Motor neuron (in vitro differentiated cells): ENCODE results near the gene ARHGDIA. TPM values are rescaled to one million over a fixed set of nuclear protein-coding genes. Genes with fewer than 3 reads are reported as not detected.

ENCODE experiments used
- ATAC-seq, 8 experiments: fragments of 200-7000 bp; cut with Tn5 transposase; replicated peaks in 6 of 8; 2 replicates each; pipeline ENCODE4 v1.8.0; 2021; ENCODE audit warnings: mild to moderate bottlenecking in 8 of 8, moderate library complexity in 8 of 8
- H3K27ac ChIP-seq, 2 donors: fragments of 250-450 bp; sonication (Bioruptor Pico); 2 replicates each; pipeline ENCODE4 v1.9.0; 2021; ENCODE audit warnings: antibody characterized with exemption in 2 of 2, mild to moderate bottlenecking in 2 of 2, moderate library complexity in 1 of 2
- H3K4me1 ChIP-seq, 2 donors: fragments of 250-450 bp; sonication (Bioruptor Pico); replicated peaks in 1 of 2; 2 replicates each; pipeline ENCODE4 v1.6.1; 2021; ENCODE audit warnings: antibody characterized with exemption in 2 of 2, mild to moderate bottlenecking in 2 of 2, moderate library complexity in 1 of 2
- H3K4me3 ChIP-seq, 5 donors: fragments of 250-450 bp; sonication (Bioruptor Pico); 2 replicates each; pipeline ENCODE4 v1.9.0; 2021; ENCODE audit warnings: antibody characterized with exemption in 5 of 5, mild to moderate bottlenecking in 5 of 5, moderate library complexity in 4 of 5
- WGBS, 10 experiments: fragments of 450-650 bp; shearing (Covaris generic); methylation state at CpG; one replicate each; pipeline ENCODE4 v1.0.0; 2022; 5-methylcytosine and 5-hydroxymethylcytosine counted together
- in situ Hi-C, 9 experiments: fragments of 400-800 bp; cut with MboI; loops; one replicate each; pipeline ENCODE4 v1.15.0; 2021; ENCODE audit warnings: low sequenced_read_pairs in 9 of 9, low pct_unique_long_range_greater_than_20kb in 2 of 9; ENCODE audit not compliant: unreplicated experiment in 9 of 9
- total RNA-seq, 8 experiments: library from RNA; unstranded; fragments of 300-600 nt; gene quantifications; 2 replicates each; pipeline versions ENCODE4 v1.2.3 to v1.2.4, GENCODE V29; 2022

ARHGDIA gene
- total RNA-seq, 8 experiments from 2014 or later: 44.7 to 276 (median 151) TPM

DNA sequence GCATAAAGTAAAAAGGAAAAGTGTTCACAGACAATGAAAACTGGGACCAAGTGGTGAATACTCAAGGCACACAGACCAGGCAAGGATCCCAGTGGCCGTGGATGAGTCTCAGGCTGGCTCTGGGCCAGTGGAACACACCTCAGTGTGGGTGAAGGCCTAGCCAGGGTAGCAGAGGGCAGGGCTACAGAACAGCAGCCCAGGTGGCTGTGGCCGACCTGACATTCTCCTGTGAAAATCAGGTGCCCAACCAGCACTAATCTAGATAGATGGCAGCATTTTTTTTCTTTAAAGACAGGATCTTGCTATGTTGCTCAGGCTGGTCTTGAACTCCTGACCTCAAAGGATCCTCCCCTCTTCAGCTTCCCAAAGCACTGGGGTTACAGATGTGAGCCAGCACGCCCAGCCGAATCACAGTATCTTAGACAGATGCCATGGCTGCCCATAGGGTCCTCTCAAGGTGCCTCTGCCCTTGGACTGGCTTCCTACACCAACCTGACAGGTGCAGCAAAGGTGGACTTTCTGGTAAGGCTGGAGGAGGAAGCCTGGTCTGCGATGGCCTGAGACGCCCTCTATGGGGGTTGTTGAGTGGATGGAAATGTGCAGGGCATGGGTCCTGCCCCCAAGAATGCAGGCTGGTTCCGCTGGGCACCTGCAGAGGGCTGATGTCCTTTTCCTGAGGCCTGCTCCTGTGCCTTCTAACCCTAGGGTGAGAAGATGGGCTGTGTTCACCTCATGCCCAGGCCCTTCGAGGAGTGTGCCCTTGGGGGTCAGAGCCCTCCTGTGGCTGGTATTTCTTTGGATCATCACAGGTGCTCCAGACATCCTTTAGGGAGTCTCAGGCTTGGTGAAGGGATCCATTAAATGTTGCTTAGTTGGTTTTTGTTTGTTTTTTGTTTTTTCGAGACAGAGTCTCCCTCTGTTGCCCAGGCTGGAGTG is 7.0 kb downstream of the ARHGDIA start:
- no peak for ATAC-seq
- peaks cover 35 to 39% of the 10 kb centered on the region in 2 donors for H3K4me1 ChIP-seq
- no peak overlapping the region for H3K4me3 ChIP-seq
- 55 to 100% (median 92%) methylated on average over 1 to 5 of the region's 9 CpGs; no CpG with 5 or more reads in 4 of the 10 experiments for WGBS, 10 experiments
- no peak overlapping the region for H3K27ac ChIP-seq
- in situ Hi-C loops: no loop called here

DNA sequence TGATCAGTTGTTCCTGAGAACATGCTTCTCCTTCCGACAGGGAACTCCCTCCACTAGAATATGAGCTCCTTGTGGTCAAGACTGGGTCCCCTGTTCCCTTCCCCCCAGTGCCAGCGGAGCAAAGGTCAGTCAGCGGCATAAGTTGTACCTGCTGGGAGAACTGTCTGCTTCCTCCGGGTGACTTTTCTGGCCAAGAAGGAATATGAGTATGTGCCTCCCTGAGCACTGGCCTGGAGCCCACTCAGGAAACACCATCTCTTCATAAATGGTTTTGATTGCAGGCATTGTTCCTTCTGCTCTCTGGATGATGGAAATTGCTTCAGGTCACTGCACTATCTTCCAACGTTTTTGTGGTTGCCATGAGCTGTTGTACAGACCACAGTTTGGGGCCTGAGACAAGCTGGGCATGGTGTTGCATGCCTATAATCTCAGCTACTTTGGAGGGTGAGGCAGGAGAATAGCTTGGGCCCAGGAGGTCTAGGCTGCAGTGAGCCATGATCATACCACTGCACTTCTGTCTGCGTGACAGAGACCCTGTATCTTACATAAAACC is 7.9 kb downstream of the ARHGDIA start:
- in situ Hi-C loops: no loop called here
- ATAC-seq: no peak
- peaks cover 31 to 40% of the 10 kb centered on the region in 2 donors for H3K4me1 ChIP-seq
- WGBS, 10 experiments: 17 to 100% (median 79%) methylated on average over 1 to 5 of the region's 6 CpGs; no CpG with 5 or more reads in 3 of the 10 experiments
- H3K27ac ChIP-seq: no peak overlapping the region
- no peak overlapping the region for H3K4me3 ChIP-seq

DNA sequence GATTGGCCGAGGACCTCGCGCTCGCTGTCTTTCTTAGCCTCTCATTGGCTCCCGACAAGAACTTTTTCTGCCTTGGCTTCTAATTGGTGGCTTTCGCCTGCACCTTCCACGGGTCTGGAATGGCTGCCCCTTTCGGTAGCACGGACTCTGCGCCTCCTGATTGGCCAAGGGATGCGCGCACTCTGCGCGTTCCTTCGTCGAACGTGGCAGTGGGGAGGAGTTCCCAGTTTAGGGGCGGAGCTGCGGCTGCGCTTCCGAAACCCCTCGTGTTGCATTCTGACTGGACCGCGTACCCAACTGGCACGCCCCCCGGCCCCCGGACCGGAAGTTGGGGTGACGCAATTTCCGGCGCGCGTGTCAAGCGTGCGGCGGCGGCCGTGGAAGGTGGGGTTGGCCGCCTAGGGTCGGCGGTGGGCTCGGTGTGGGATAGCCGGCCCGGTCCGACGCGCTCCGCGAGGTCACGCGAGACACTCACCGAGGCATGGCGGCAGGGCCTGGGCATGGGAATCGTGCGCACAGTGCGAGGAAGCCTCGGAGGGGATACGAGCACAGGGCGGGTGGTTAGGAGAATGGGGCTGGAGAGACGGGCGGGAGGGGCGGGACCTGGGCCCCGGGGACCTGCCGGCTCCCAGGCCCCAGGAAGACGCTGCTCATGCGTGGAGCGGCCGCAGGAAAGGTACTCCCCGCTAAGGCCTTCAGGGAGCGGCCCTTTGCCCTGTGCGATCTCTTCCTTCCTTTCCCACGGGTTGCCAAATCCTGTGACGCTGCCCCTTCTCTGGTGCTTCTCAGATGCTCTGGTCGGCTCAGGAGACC is 10.2 kb downstream of the ARHGDIA start:
- in situ Hi-C loops: no loop called here
- 0 to 1% (median 0%) methylated on average over 1 to 28 of the region's 74 CpGs; no CpG with 5 or more reads in 3 of the 10 experiments for whole genome bisulfite sequencing, 10 experiments
- Histone ChIP-seq H3K4me1 (peaks cover 20 to 22% of the 10 kb centered on the region in 2 donors), H3K27ac (peak overlapping the region; percentile 95 to 98), H3K4me3 (peak overlapping the region; percentile 47 to 90 (median 69))
- ATAC-seq: peak; percentile 71 to 89 (median 86)

DNA sequence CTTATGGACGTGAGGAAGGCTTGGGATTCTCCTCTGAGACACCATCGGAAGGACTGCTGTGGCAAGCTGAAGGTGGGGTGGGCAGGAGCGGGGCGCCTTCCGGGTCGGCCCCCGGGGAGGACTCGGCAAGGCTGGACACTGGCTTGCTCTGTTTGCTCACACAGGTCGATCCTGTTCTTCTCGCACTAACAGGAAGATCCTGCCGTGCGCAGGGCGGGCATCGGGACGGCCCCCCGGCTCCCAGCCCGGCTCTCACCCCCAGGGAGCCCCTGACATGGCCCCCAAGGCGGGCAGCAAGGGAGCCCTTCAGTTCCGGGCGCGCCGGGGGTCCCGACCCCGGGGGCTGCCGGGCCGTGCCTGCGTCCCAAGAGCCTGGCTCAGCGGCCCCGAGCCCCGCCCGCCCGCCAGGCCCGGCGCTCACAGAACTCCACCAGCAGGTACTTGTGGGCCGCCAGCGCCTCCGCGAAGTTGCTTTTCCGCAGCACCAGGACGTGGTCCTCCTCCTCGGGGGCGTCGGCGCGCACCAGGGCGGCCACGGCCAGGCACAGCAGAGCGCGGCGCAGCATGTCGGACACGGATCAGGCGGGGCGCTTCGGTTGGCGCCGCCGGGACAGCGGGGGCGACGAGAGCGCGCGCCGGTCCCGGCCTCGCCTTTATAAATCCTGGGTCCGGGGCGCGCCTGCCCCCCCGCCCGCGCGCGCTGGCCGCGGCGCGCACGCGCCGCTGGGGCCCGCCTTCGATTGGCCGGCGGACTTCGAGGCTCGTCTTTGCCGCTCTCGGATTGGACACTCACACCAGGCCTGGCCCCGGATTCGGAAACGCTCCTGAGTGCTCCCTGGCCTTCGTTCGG is 11.0 kb downstream of the ARHGDIA start, which contains the start of gene P4HB:
Gene P4HB, minus strand, starts transcription at position 630 of the 850 bp plus-strand sequence. Its CDS starts 64 bp downstream, at position 566.
- in situ Hi-C loops: no loop called here
- ATAC-seq: no peak
- H3K4me1 ChIP-seq: peaks cover 20 to 22% of the 10 kb centered on the region in 2 donors
- H3K4me3 ChIP-seq: peak within 1 kb of the TSS; percentile 66 to 90 (median 76)
- peak within 1 kb of the TSS; percentile 95 to 98 for H3K27ac ChIP-seq
- 0% methylated on average over 1 to 8 of the region's 95 CpGs; no CpG with 5 or more reads in 6 of the 10 experiments for WGBS, 10 experiments

DNA sequence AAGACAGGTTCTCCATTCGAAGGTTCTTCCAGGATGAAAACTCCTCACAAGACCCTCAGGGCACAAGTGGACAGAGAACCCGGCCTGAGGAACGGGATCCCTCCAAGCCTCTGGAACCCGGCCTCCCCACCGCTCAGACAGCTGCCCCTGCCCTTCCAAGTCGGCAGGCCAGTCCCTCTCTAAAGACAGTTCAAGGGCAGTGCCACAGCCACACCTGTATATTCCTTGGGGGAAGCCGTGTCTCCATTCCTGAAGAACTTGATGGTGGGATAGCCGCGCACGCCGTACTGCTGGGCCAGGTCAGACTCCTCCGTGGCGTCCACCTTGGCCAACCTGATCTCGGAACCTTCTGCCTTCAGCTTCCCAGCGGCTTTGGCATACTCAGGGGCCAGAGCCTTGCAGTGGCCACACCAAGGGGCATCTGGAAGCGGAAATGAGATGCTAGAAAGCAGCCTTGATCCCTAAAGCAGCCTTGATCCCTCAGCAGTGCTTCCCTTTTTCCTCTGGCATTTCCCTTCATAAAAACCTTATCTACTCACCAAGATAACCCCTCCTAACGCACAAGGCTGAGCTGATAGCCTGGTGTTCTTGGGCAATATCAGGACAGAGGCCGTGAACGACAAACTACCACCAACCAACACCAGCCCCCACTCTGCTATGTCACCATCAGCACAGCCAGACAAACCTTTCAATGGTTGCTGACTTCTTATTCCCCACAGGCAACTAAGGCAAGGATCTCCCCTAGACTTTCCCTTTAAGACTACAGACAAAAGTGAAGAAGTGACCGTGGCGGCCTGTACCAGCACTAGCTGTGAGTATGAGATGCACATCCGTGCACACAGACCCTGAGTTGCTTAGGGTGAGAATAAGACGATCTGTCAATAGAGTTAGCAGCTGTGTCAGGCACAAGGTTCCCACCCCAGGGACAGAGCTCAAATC is 11.9 kb downstream of the ARHGDIA start:
- Histone ChIP-seq H3K27ac (peak overlapping the region; percentile 76 to 93), H3K4me1 (peaks cover 20 to 22% of the 10 kb centered on the region in 2 donors), H3K4me3 (peak overlapping the region; percentile 66 to 90 (median 73))
- 0 to 91% (median 56%) methylated on average over 1 to 12 of the region's 23 CpGs; no CpG with 5 or more reads in 2 of the 10 experiments for WGBS, 10 experiments
- ATAC-seq: no peak
- in situ Hi-C loops: no loop called here

DNA sequence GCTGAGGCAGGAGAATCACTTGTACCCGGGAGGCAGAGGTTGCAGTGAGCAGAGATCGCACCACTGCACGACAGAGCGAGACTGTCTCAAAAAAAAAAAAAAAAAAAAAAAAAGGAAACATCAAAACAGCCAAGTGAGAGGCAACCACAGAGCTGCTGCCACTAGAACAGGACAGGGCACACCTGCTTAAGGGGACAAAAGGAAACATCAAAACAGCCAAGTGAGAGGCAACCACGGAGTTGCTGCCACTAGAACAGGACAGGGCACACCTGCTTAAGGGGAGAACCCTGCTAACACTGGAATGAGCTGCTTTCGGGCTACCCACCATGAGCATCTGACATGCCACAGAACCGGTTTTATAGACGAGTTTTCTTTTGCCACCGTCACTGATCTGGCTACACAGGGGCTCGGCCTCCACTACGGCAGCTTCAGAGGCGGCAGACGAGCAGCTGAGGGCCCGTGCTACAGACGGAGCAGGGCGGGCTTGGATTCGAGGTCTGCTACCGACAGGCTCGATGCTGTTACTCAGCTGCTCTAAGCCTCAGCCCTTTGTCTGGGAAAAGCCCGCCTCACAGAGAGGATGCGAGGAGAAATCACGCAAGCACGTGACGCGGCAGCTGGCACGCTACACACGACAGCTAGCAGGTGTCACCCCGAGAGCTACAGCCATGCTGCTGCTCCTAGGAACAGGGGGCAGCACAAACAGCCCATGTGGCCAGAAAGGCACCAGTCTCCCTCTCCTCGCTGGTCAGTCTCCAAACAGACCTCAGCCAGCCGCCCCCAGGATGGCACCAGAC is 12.8 kb downstream of the ARHGDIA start:
- peak overlapping the region in 3 of 5 donors; percentile 66 to 78 (median 73) for H3K4me3 ChIP-seq
- ATAC-seq: no peak
- WGBS, 10 experiments: 76 to 96% (median 93%) methylated on average over 3 to 12 of the region's 30 CpGs; no CpG with 5 or more reads in 4 of the 10 experiments
- no peak overlapping the region for H3K27ac ChIP-seq
- in situ Hi-C loops: no loop called here
- peaks cover 20 to 22% of the 10 kb centered on the region in 2 donors for H3K4me1 ChIP-seq

DNA sequence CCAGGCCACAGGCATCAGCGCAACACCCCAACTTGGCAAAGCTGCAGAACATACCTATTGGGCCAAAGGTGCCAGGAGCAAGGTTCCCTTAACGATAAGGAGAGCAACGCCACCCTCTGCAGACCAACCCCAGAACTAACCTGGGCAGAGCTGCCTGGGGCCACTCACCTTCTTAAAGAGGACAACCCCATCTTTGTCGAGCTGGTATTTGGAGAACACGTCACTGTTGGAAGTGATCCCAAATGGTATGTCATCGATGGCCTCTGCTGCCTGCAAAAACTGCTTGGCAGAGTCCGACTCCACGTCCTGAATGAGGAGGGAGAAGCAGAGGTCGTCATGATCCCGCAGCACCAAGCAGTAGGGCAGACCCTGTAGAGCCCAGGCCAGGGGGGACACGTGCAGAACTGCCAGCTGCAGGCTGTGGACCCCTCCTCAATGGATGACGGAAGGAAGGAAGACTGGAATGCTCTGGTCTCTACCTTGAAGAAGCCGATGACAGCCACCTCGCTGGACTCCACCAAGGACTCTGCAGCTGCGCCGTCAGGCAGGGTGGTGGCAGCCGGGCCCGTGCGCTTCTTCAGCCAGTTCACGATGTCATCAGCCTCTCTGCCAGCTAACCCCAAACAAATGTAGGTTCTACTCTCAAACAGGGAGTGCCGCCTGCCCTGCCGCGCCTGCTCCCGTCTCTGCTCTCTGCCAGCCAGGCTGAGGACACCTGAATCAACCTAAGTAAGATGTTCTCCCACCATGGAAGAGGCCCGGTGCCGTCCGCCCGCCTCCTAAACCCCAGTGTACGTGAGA is 16.0 kb downstream of the ARHGDIA start:
- H3K27ac ChIP-seq: no peak overlapping the region
- peaks cover 5 to 12% of the 10 kb centered on the region in 2 donors for H3K4me1 ChIP-seq
- 48 to 96% (median 82%) methylated on average over 4 to 13 of the region's 29 CpGs; no CpG with 5 or more reads in 3 of the 10 experiments for WGBS, 10 experiments
- in situ Hi-C loops: no loop called here
- peak in 2 of 8 experiments; percentile 4 to 8 for ATAC-seq
- no peak overlapping the region for H3K4me3 ChIP-seq

DNA sequence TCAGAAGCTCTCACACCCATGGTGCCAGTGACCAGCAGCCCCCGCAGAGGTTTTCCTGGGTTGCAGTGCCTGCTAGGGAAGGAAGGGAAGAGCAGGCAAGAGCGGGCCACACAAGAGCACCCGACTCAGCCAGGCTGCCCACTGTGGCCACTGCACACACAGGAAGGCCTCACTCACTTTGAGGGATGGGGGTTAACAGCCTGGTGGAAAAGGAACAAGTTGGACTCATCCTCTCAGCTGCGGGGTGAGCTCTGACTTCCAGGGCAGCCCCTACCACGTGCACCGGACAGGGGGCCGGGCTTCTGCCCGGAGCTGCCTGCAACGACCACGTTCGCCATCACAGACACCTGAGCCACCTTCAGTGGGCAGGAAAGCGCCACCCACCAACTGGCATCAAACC is 18.9 kb downstream of the ARHGDIA start:
- in situ Hi-C loops: no loop called here
- Histone ChIP-seq H3K4me1 (no peaks in the 10 kb centered on the region), H3K4me3 (no peak overlapping the region), H3K27ac (no peak overlapping the region)
- 86 to 100% (median 97%) methylated on average over 1 to 6 of the region's 12 CpGs; no CpG with 5 or more reads in 5 of the 10 experiments for WGBS, 10 experiments
- no peak for ATAC-seq

DNA sequence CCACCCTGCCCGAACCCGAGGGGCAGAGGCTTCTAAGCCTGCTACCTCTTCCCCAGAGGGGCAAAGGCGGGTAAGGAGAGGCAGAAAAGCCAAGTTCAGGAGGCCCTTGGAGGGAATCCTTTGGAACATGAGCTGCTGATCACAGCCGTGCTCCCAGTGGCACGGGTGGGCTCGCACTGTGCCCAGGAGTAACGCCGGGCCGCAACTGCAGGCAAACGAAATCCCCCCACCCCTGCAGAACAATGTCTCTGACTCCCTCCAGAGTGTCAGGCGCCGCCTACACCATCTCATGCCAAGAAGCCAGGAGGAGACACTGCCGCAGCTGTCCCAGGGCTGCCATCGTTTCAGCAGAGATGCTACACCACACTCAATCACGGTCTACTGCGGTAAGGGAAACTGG is 19.7 kb downstream of the ARHGDIA start:
- 92 to 100% (median 97%) methylated on average over 3 to 10 of the region's 16 CpGs; no CpG with 5 or more reads in 5 of the 10 experiments for WGBS, 10 experiments
- no peak for ATAC-seq
- Histone ChIP-seq H3K4me1 (no peaks in the 10 kb centered on the region), H3K27ac (no peak overlapping the region), H3K4me3 (no peak overlapping the region)
- in situ Hi-C loops: no loop called here

DNA sequence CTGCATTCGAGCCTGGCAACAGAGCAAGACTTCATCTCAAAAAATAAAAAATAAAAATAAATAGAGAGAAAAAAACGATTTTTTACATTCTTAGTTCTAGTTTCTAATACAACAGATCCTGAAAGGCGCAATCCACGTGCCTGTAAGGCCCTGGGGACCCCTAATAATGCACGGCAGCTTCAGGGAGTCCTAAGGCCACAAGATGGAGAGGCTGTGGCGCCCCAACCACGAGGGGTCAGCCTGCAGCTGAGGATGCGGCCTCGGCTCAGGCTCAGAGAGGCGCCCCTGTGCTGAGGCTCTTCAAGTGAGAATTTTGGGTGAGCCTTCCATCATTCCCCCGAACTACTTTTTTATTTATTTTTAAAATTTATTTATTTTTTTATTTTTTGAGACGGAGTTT is 21.7 kb downstream of the ARHGDIA start:
- WGBS, 10 experiments: 75 to 100% (median 94%) methylated on average over 1 to 12 of the region's 12 CpGs; no CpG with 5 or more reads in 1 of the 10 experiments
- no peaks in the 10 kb centered on the region for H3K4me1 ChIP-seq
- in situ Hi-C loops: no loop called here
- ATAC-seq: no peak
- H3K4me3 ChIP-seq: no peak overlapping the region
- H3K27ac ChIP-seq: no peak overlapping the region
